GM23338 (cell line): ENCODE measurements around the gene VPS39. TPM values are rescaled to one million over a fixed set of nuclear protein-coding genes. Genes with fewer than 3 reads are reported as not detected.

ENCODE experiments used
- ATAC-seq: fragments of 200-7000 bp; cut with Tn5 transposase; 3 replicates; pipeline ENCODE4 v1.9.1; 2020
- DNase-seq: peaks from one replicate; pipeline ENCODE4 v3.0.0-alpha.2; 2015; ENCODE audit warnings: low spot score
- H2AFZ ChIP-seq: fragments of 200-600 bp; sonication (generic); 2 replicates; pipeline ENCODE4 v1.8.0; 2016; ENCODE audit warnings: antibody characterized with exemption, mild to moderate bottlenecking, moderate library complexity
- H3F3A ChIP-seq: fragments of 200-600 bp; sonication (generic); replicated peaks from 2 replicates; pipeline ENCODE4 v1.8.0; 2017; ENCODE audit warnings: antibody characterized with exemption, mixed run types, low read depth
- H3K27ac ChIP-seq: fragments of 200-600 bp; sonication (generic); 2 replicates; pipeline ENCODE4 v1.6.1; 2016; ENCODE audit warnings: low read depth
- H3K27me3 ChIP-seq: fragments of 200-600 bp; sonication (generic); 2 replicates; pipeline ENCODE4 v1.8.0; 2016; ENCODE audit warnings: mild to moderate bottlenecking, mixed run types, moderate library complexity; ENCODE audit not compliant: insufficient read depth
- H3K36me3 ChIP-seq: fragments of 200-600 bp; sonication (generic); 2 replicates; pipeline ENCODE4 v1.8.0; 2016; ENCODE audit warnings: mild to moderate bottlenecking; ENCODE audit not compliant: insufficient read depth
- H3K4me1 ChIP-seq: fragments of 200-600 bp; sonication (generic); 2 replicates; pipeline ENCODE4 v1.8.0; 2016; ENCODE audit warnings: mild to moderate bottlenecking, moderate library complexity; ENCODE audit not compliant: insufficient read depth
- H3K4me2 ChIP-seq: fragments of 200-600 bp; sonication (generic); 2 replicates; pipeline ENCODE4 v1.7.1; 2017; ENCODE audit warnings: mixed run types
- H3K4me3 ChIP-seq: fragments of 200-600 bp; sonication (generic); 2 replicates; pipeline ENCODE4 v1.6.1; 2016; ENCODE audit warnings: mixed run types
- H3K79me2 ChIP-seq: fragments of 200-600 bp; sonication (generic); replicated peaks from 2 replicates; pipeline ENCODE4 v1.8.0; 2017; ENCODE audit warnings: mild to moderate bottlenecking; ENCODE audit not compliant: insufficient read depth
- H3K9me2 ChIP-seq: fragments of 200-600 bp; sonication (generic); 2 replicates; pipeline ENCODE4 v1.8.0; 2017; ENCODE audit not compliant: insufficient read depth
- H4K20me1 ChIP-seq: fragments of 200-600 bp; sonication (generic); replicated peaks from 2 replicates; pipeline ENCODE4 v1.8.0; 2017; ENCODE audit warnings: mild to moderate bottlenecking; ENCODE audit not compliant: insufficient read depth
- H3K27ac Mint-ChIP-seq: 2 replicates; pipeline ENCODE4 v1.8.0; 2020; ENCODE audit warnings: inconsistent platforms, mild to moderate bottlenecking, moderate library complexity, mixed read lengths
- H3K27me3 Mint-ChIP-seq: 3 replicates; pipeline ENCODE4 v1.8.0; 2022; ENCODE audit warnings: low read depth, mild to moderate bottlenecking, moderate library complexity, mixed read lengths, inconsistent platforms; ENCODE audit not compliant: insufficient read depth, poor library complexity
- H3K36me3 Mint-ChIP-seq: 3 replicates; pipeline ENCODE4 v1.8.0; 2021; ENCODE audit warnings: low read depth, mild to moderate bottlenecking, inconsistent platforms, moderate library complexity, mixed read lengths
- H3K4me1 Mint-ChIP-seq: 3 replicates; pipeline ENCODE4 v1.8.0; 2020; ENCODE audit warnings: mild to moderate bottlenecking, inconsistent platforms, mixed read lengths
- H3K4me3 Mint-ChIP-seq: 3 replicates; pipeline ENCODE4 v1.8.0; 2021; ENCODE audit warnings: moderate library complexity, mild to moderate bottlenecking, inconsistent platforms, mixed read lengths
- H3K9me3 Mint-ChIP-seq: 3 replicates; pipeline ENCODE4 v1.8.0; 2020; ENCODE audit warnings: moderate library complexity, mild to moderate bottlenecking, inconsistent platforms, mixed read lengths
- CREB1 ChIP-seq: fragments of 250-450 bp; sonication (Bioruptor Pico); IDR thresholded peaks from 2 replicates; pipeline ENCODE4 v1.5.0; 2020; ENCODE audit warnings: low read depth, mild to moderate bottlenecking, moderate library complexity
- EZH2 ChIP-seq: fragments of 200-600 bp; sonication (generic); IDR thresholded peaks from one replicate; pipeline ENCODE4 v1.8.0; 2017; ENCODE audit warnings: antibody characterized with exemption, mild to moderate bottlenecking, low read depth; ENCODE audit not compliant: unreplicated experiment
- EZH2phosphoT487 ChIP-seq: fragments of 200-600 bp; sonication (generic); IDR thresholded peaks from one replicate; pipeline ENCODE4 v1.8.1; 2018; ENCODE audit warnings: antibody characterized with exemption; ENCODE audit not compliant: unreplicated experiment
- JUNB ChIP-seq: IDR thresholded peaks from one replicate; pipeline ENCODE4 v1.6.1; 2016; ENCODE audit warnings: antibody characterized with exemption; ENCODE audit not compliant: unreplicated experiment
- NANOG ChIP-seq: IDR thresholded peaks from 2 replicates; pipeline ENCODE4 v1.6.1; 2016; ENCODE audit warnings: antibody characterized with exemption, borderline replicate concordance
- POLR2AphosphoS5 ChIP-seq: IDR thresholded peaks from 2 replicates; pipeline ENCODE4 v1.6.1; 2016; ENCODE audit warnings: antibody characterized with exemption, low read depth
- STAT1 ChIP-seq: IDR thresholded peaks from one replicate; pipeline ENCODE4 v1.6.1; 2016; ENCODE audit warnings: antibody characterized with exemption; ENCODE audit not compliant: unreplicated experiment
- ZNF114 ChIP-seq: fragments of 250-450 bp; sonication (Bioruptor Pico); IDR thresholded peaks from 2 replicates; pipeline ENCODE4 v1.5.0; 2020; ENCODE audit warnings: mild to moderate bottlenecking, moderate library complexity
- ZNF331 ChIP-seq: fragments of 250-450 bp; sonication (Bioruptor Pico); IDR thresholded peaks from 2 replicates; pipeline ENCODE4 v1.5.0; 2020; ENCODE audit warnings: low read depth, mild to moderate bottlenecking, moderate library complexity
- polyA plus RNA-seq: library from polyadenylated mRNA; unstranded; fragments of >200 nt; fragmentation: Nextera tagmentation; extraction: Ambion mirVana; gene quantifications from 2 replicates; pipeline ENCODE4 v1.2.1, GENCODE V29; 2016
- total RNA-seq: library from RNA; depleted of rRNA; stranded (reverse); fragments of >200 nt; shearing (Covaris generic); gene quantifications from 2 replicates; pipeline ENCODE4 v1.2.3, GENCODE V29; 2014
- TF ChIP-seq, protein P1 (sequence below): fragments of 250-450 bp; sonication (Bioruptor Pico); IDR thresholded peaks from 2 replicates; pipeline ENCODE4 v1.5.0; 2020; ENCODE audit warnings: mild to moderate bottlenecking, moderate library complexity
- TF ChIP-seq, protein P2 (sequence below), 2 experiments: fragments of 200-600 bp in 1 of 2; sonication (generic) in 1 of 2; conservative IDR thresholded peaks; 2 replicates each; pipeline versions ENCODE4 v1.5.1 to v1.6.1; 2016 to 2017; ENCODE audit warnings: antibody characterized with exemption in 2 of 2, low read depth in 2 of 2, mild to moderate bottlenecking in 2 of 2, moderate library complexity in 1 of 2
- TF ChIP-seq, protein P3 (sequence below): IDR thresholded peaks from 2 replicates; pipeline ENCODE4 v1.6.1; 2016; ENCODE audit warnings: antibody characterized with exemption
- TF ChIP-seq, protein P4 (sequence below): IDR thresholded peaks from one replicate; pipeline ENCODE4 v1.6.1; 2018; ENCODE audit warnings: antibody characterized with exemption; ENCODE audit not compliant: unreplicated experiment

The VPS39 gene
- total and polyA plus RNA-seq, 2 experiments from 2014 or later = 14.9 to 45.1 TPM

DNA sequence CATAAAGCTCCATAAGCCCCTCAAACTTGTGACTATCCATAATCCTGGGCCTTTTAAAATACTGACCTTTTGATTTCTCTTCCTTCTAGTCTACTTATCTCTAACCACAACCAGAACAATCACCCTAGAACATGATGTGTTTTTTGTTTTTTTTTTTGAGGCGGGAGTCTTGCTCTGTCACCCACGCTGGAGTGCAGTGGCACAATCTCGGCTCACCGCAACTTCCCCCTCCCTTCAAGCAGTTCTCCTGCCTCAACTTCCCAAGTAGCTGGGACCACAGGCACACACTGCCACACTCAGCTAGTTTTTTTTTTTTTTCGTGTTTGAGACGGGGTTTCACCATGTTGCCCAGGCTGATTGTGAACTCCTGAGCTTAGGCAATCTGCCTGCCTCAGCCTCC is 25.1 kb downstream of the VPS39 start:
- Histone ChIP-seq H3K4me1 (no peaks in the 10 kb centered on the region), H3K27ac (no peak overlapping the region), H3K27me3 (no peaks in the 10 kb centered on the region), H2AFZ (no peak overlapping the region), H4K20me1 (no peaks in the 10 kb centered on the region), H3K9me2 (no peaks in the 10 kb centered on the region), H3K4me2 (no peak overlapping the region), H3K4me3 (no peak overlapping the region), H3F3A (no peaks in the 10 kb centered on the region), H3K79me2 (no peaks in the 10 kb centered on the region), H3K36me3 (peaks cover 26% of the 10 kb centered on the region; the same call in 1 of the 2 replicates)
- Mint-ChIP-seq H3K27me3 (no peaks in the 10 kb centered on the region), H3K36me3 (peaks cover 53% of the 10 kb centered on the region), H3K4me1 (no peaks in the 10 kb centered on the region), H3K9me3 (no peaks in the 10 kb centered on the region), H3K27ac (no peak overlapping the region), H3K4me3 (no peak overlapping the region)
- ATAC-seq (no peak), DNase-seq (no peak)
- TF ChIP-seq STAT1 = no peak
- TF ChIP-seq POLR2AphosphoS5 = no peak
- no peak for TF ChIP-seq CREB1 (CRISPR knock-in tag)
- no peak for TF ChIP-seq ZNF331 (CRISPR knock-in tag)
- no peak for TF ChIP-seq EZH2
- TF ChIP-seq EZH2phosphoT487 = no peak
- TF ChIP-seq, protein P1, sequence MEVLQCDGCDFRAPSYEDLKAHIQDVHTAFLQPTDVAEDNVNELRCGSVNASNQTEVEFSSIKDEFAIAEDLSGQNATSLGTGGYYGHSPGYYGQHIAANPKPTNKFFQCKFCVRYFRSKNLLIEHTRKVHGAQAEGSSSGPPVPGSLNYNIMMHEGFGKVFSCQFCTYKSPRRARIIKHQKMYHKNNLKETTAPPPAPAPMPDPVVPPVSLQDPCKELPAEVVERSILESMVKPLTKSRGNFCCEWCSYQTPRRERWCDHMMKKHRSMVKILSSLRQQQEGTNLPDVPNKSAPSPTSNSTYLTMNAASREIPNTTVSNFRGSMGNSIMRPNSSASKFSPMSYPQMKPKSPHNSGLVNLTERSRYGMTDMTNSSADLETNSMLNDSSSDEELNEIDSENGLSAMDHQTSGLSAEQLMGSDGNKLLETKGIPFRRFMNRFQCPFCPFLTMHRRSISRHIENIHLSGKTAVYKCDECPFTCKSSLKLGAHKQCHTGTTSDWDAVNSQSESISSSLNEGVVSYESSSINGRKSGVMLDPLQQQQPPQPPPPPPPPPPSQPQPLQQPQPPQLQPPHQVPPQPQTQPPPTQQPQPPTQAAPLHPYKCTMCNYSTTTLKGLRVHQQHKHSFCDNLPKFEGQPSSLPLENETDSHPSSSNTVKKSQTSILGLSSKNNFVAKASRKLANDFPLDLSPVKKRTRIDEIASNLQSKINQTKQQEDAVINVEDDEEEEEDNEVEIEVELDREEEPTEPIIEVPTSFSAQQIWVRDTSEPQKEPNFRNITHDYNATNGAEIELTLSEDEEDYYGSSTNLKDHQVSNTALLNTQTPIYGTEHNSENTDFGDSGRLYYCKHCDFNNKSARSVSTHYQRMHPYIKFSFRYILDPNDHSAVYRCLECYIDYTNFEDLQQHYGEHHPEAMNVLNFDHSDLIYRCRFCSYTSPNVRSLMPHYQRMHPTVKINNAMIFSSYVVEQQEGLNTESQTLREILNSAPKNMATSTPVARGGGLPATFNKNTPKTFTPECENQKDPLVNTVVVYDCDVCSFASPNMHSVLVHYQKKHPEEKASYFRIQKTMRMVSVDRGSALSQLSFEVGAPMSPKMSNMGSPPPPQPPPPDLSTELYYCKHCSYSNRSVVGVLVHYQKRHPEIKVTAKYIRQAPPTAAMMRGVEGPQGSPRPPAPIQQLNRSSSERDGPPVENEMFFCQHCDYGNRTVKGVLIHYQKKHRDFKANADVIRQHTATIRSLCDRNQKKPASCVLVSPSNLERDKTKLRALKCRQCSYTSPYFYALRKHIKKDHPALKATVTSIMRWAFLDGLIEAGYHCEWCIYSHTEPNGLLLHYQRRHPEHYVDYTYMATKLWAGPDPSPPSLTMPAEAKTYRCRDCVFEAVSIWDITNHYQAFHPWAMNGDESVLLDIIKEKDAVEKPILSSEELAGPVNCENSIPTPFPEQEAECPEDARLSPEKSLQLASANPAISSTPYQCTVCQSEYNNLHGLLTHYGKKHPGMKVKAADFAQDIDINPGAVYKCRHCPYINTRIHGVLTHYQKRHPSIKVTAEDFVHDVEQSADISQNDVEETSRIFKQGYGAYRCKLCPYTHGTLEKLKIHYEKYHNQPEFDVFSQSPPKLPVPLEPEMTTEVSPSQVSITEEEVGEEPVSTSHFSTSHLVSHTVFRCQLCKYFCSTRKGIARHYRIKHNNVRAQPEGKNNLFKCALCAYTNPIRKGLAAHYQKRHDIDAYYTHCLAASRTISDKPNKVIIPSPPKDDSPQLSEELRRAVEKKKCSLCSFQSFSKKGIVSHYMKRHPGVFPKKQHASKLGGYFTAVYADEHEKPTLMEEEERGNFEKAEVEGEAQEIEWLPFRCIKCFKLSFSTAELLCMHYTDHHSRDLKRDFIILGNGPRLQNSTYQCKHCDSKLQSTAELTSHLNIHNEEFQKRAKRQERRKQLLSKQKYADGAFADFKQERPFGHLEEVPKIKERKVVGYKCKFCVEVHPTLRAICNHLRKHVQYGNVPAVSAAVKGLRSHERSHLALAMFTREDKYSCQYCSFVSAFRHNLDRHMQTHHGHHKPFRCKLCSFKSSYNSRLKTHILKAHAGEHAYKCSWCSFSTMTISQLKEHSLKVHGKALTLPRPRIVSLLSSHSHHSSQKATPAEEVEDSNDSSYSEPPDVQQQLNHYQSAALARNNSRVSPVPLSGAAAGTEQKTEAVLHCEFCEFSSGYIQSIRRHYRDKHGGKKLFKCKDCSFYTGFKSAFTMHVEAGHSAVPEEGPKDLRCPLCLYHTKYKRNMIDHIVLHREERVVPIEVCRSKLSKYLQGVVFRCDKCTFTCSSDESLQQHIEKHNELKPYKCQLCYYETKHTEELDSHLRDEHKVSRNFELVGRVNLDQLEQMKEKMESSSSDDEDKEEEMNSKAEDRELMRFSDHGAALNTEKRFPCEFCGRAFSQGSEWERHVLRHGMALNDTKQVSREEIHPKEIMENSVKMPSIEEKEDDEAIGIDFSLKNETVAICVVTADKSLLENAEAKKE (CRISPR knock-in tag) = no peak
- TF ChIP-seq ZNF114 (CRISPR knock-in tag) = no peak
- TF ChIP-seq, protein P2, sequence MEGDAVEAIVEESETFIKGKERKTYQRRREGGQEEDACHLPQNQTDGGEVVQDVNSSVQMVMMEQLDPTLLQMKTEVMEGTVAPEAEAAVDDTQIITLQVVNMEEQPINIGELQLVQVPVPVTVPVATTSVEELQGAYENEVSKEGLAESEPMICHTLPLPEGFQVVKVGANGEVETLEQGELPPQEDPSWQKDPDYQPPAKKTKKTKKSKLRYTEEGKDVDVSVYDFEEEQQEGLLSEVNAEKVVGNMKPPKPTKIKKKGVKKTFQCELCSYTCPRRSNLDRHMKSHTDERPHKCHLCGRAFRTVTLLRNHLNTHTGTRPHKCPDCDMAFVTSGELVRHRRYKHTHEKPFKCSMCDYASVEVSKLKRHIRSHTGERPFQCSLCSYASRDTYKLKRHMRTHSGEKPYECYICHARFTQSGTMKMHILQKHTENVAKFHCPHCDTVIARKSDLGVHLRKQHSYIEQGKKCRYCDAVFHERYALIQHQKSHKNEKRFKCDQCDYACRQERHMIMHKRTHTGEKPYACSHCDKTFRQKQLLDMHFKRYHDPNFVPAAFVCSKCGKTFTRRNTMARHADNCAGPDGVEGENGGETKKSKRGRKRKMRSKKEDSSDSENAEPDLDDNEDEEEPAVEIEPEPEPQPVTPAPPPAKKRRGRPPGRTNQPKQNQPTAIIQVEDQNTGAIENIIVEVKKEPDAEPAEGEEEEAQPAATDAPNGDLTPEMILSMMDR (conservative IDR thresholded peaks at IDR 0.05; ENCODE audit: low read depth in 2 of 2) = no peak
- TF ChIP-seq, protein P3, sequence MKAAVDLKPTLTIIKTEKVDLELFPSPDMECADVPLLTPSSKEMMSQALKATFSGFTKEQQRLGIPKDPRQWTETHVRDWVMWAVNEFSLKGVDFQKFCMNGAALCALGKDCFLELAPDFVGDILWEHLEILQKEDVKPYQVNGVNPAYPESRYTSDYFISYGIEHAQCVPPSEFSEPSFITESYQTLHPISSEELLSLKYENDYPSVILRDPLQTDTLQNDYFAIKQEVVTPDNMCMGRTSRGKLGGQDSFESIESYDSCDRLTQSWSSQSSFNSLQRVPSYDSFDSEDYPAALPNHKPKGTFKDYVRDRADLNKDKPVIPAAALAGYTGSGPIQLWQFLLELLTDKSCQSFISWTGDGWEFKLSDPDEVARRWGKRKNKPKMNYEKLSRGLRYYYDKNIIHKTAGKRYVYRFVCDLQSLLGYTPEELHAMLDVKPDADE = no peak
- TF ChIP-seq NANOG = no peak
- TF ChIP-seq, protein P4, sequence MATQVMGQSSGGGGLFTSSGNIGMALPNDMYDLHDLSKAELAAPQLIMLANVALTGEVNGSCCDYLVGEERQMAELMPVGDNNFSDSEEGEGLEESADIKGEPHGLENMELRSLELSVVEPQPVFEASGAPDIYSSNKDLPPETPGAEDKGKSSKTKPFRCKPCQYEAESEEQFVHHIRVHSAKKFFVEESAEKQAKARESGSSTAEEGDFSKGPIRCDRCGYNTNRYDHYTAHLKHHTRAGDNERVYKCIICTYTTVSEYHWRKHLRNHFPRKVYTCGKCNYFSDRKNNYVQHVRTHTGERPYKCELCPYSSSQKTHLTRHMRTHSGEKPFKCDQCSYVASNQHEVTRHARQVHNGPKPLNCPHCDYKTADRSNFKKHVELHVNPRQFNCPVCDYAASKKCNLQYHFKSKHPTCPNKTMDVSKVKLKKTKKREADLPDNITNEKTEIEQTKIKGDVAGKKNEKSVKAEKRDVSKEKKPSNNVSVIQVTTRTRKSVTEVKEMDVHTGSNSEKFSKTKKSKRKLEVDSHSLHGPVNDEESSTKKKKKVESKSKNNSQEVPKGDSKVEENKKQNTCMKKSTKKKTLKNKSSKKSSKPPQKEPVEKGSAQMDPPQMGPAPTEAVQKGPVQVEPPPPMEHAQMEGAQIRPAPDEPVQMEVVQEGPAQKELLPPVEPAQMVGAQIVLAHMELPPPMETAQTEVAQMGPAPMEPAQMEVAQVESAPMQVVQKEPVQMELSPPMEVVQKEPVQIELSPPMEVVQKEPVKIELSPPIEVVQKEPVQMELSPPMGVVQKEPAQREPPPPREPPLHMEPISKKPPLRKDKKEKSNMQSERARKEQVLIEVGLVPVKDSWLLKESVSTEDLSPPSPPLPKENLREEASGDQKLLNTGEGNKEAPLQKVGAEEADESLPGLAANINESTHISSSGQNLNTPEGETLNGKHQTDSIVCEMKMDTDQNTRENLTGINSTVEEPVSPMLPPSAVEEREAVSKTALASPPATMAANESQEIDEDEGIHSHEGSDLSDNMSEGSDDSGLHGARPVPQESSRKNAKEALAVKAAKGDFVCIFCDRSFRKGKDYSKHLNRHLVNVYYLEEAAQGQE = no peak
- TF ChIP-seq JUNB = no peak
